Heart left ventricle (tissue), 16 donors: ENCODE results near the gene OR9A4. TPM values are rescaled to one million over a fixed set of nuclear protein-coding genes. Genes with fewer than 3 reads are reported as not detected.

Experiments
- ATAC-seq, 4 donors: fragments of 200-7000 bp; cut with Tn5 transposase; one replicate each; pipeline ENCODE4 v1.9.1; 2020 to 2022; ENCODE audit warnings: moderate library complexity in 4 of 4, mild to moderate bottlenecking in 3 of 4, moderate number of reproducible peaks in 1 of 4
- DNase-seq, 5 donors: peaks; one replicate each; pipeline ENCODE4 v3.0.0-alpha.2; 2020
- H3K27ac ChIP-seq, 12 donors: fragments of 200-600 bp; sonication (generic) in 4 of 12; one replicate each; pipeline versions ENCODE4 v1.5.0 to v1.8.0; 2016 to 2022; ENCODE audit warnings: mild to moderate bottlenecking in 2 of 12
- H3K27me3 ChIP-seq, 9 donors: fragments of 200-600 bp; sonication (generic) in 2 of 9; one replicate each; pipeline versions ENCODE4 v1.5.1 to v1.8.0; 2016 to 2022; ENCODE audit warnings: mild to moderate bottlenecking in 3 of 9
- H3K36me3 ChIP-seq, 9 donors: fragments of 200-600 bp; sonication (generic) in 2 of 9; one replicate each; pipeline versions ENCODE4 v1.5.0 to v1.8.0; 2018 to 2022; ENCODE audit warnings: mild to moderate bottlenecking in 2 of 9
- H3K4me1 ChIP-seq, 12 donors: fragments of 200-600 bp; sonication (generic) in 4 of 12; one replicate each; pipeline versions ENCODE4 v1.5.0 to v1.8.0; 2016 to 2022; ENCODE audit warnings: mild to moderate bottlenecking in 3 of 12
- H3K4me3 ChIP-seq, 12 donors: fragments of 200-600 bp; sonication (generic) in 4 of 12; one replicate each; pipeline versions ENCODE4 v1.5.0 to v1.8.0; 2017 to 2022; ENCODE audit warnings: mild to moderate bottlenecking in 9 of 12, moderate library complexity in 4 of 12
- H3K9me3 ChIP-seq, 12 donors: fragments of 200-600 bp; sonication (generic) in 4 of 12; one replicate each; pipeline versions ENCODE4 v1.5.0 to v1.8.0; 2016 to 2022; ENCODE audit warnings: mild to moderate bottlenecking in 1 of 12
- POLR2A ChIP-seq, 2 donors: fragments of 450-650 bp; IDR thresholded peaks; one replicate each; pipeline ENCODE4 v1.6.1; 2017; ENCODE audit warnings: antibody characterized with exemption in 2 of 2, mild to moderate bottlenecking in 2 of 2, moderate library complexity in 2 of 2
- WGBS, 4 donors: extraction: QIAGEN DNeasy Blood & Tissue Kit in 2 of 4; methylation state at CpG; one replicate each; pipeline versions ENCODE4 v1.1.5 to v1.1.7; 2013 to 2018; 5-methylcytosine and 5-hydroxymethylcytosine counted together
- intact Hi-C, 10 donors: fragments of 100-400 bp; cut with DNase I; formaldehyde crosslinking; loops; one replicate each; pipeline versions ENCODE4 v1.11.1 to v1.14.2; 2022
- polyA plus RNA-seq, 2 donors: library from polyadenylated mRNA; stranded (reverse); fragments of 200-250 nt; gene quantifications; one replicate each; pipeline ENCODE4 v1.2.3, GENCODE V29; 2013
- total RNA-seq, 9 donors: library from RNA; depleted of rRNA in 2 of 9; stranded (reverse); fragments of >200 nt in 2 of 9; fragmentation: NEBNext Ultra II Directional in 3 of 9; extraction: Animal tissue kit (Norgen Biotek cat#: 25700) in 3 of 9; gene quantifications; one replicate each; pipeline versions ENCODE4 v1.1.0 to v1.2.4, GENCODE V29; 2016 to 2023
- TF ChIP-seq, protein P1 (sequence below), 12 donors: fragments of 200-600 bp; sonication (generic) in 4 of 12; IDR thresholded peaks; one replicate each; pipeline versions ENCODE4 v1.5.0 to v1.8.0; 2018 to 2022; ENCODE audit warnings: antibody characterized with exemption in 12 of 12, mild to moderate bottlenecking in 5 of 12
- donor health status: ischemic (EF 13 %, LVEDD 7.1; RV severe dilation, severe dysfunction).
- donor health status: healthy with polysubstance abuse.
- donor health status: DM: no; HTN: yes; CAD: no.
- donor health status: DM: no; HTN: no; CAD: no.
- donor health status: ischemic (EF 25% LVEDD 6.9; RV normal size, moderate dysfunction).
- donor health status: ischemic (EF 25% LVEDD 5.7; RV mildly dilated, moderate dysfunction).
- donor health status: healthy.
- donor health status: DM: yes; HTN: yes; CAD: no.
- donor health status: ischemic (EF 35%, LVEDD 5.7; RV mildly dilated, moderate dysfunction).
- donor health status: nonischemic (EF 11% LVEDD 7.7; RV severe dilation, severe dysfunction).
- donor health status: DM: yes; HTN: yes; CAD: no.
- donor health status: PGD.
- donor health status: ischemic (EF 29% LVEDD 5.4; RV normal size, mild dysfunction).
- donor health status: nonischemic (EF 23%, LVEDD 6.1; RV moderate dilation, normal function).

OR9A4 gene
- total and polyA plus RNA-seq, 11 donors: not detected

DNA sequence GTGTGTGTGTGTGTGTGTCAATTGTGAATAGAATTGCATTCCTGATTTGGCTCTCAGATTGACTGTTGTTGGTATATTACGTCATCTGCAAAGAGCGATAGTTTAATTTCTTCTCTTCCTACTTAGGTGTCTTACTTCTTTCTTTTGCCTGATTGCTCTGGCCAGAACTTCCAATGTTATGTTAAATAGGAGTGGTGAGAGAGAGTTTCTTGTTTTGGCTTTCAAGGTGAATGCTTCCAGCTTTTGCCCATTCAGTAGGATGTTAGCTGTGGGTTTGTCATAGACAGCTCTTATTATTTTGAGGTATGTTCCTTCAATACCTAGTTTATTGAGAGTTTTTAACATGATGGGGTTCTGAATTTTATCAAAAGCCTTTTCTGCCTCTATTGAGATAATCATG, 40.7 kb upstream of the OR9A4 start:
- no peaks in the 10 kb centered on the region for H3K27me3 ChIP-seq
- intact Hi-C loops: no loop called here
- DNase-seq: no peak
- H3K36me3 ChIP-seq: no peaks in the 10 kb centered on the region
- no peaks in the 10 kb centered on the region for H3K4me1 ChIP-seq
- no peak overlapping the region for H3K27ac ChIP-seq
- peaks cover 0 to 29% (median 4%) of the 10 kb centered on the region in 12 donors for H3K9me3 ChIP-seq
- no peak for TF ChIP-seq POLR2A (IDR thresholded peaks at IDR 0.05)
- TF ChIP-seq, protein P1, sequence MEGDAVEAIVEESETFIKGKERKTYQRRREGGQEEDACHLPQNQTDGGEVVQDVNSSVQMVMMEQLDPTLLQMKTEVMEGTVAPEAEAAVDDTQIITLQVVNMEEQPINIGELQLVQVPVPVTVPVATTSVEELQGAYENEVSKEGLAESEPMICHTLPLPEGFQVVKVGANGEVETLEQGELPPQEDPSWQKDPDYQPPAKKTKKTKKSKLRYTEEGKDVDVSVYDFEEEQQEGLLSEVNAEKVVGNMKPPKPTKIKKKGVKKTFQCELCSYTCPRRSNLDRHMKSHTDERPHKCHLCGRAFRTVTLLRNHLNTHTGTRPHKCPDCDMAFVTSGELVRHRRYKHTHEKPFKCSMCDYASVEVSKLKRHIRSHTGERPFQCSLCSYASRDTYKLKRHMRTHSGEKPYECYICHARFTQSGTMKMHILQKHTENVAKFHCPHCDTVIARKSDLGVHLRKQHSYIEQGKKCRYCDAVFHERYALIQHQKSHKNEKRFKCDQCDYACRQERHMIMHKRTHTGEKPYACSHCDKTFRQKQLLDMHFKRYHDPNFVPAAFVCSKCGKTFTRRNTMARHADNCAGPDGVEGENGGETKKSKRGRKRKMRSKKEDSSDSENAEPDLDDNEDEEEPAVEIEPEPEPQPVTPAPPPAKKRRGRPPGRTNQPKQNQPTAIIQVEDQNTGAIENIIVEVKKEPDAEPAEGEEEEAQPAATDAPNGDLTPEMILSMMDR (IDR thresholded peaks at IDR 0.05): no peak
- no peak overlapping the region for H3K4me3 ChIP-seq
- ATAC-seq: no peak
- 79 to 91% (median 83%) methylated on average over 2 of the region's 2 CpGs for WGBS, 4 donors

DNA sequence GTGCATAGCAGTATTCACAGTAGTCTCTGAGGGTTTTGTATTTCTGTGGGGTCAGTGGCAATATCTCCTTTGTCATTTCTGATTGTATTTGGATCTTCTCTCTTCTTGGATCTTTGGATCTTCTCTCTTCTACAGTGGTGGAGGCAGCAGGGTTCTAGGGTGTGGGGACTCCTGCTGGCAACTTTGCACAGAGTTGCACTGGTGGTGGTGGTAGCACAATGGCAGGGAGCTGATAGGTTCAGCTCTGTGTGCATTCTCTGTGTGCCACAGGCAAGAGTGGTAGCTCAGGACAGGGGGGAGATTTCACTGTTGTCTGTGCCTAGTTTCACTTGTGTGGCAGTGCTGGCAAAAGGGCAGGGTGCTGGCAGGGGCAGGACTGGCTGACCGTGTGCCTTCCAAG, 39.8 kb upstream of the OR9A4 start:
- no peak for DNase-seq
- H3K4me3 ChIP-seq: no peak overlapping the region
- 57 to 79% (median 71%) methylated on average over 1 of the region's 1 CpG for WGBS, 4 donors
- peaks cover 0 to 26% (median 1%) of the 10 kb centered on the region in 12 donors for H3K9me3 ChIP-seq
- H3K36me3 ChIP-seq: no peaks in the 10 kb centered on the region
- ATAC-seq: no peak
- TF ChIP-seq, protein P1 (IDR thresholded peaks at IDR 0.05): no peak
- no peak for TF ChIP-seq POLR2A (IDR thresholded peaks at IDR 0.05)
- no peaks in the 10 kb centered on the region for H3K27me3 ChIP-seq
- H3K4me1 ChIP-seq: no peaks in the 10 kb centered on the region
- no peak overlapping the region for H3K27ac ChIP-seq
- intact Hi-C loops: no loop called here

DNA sequence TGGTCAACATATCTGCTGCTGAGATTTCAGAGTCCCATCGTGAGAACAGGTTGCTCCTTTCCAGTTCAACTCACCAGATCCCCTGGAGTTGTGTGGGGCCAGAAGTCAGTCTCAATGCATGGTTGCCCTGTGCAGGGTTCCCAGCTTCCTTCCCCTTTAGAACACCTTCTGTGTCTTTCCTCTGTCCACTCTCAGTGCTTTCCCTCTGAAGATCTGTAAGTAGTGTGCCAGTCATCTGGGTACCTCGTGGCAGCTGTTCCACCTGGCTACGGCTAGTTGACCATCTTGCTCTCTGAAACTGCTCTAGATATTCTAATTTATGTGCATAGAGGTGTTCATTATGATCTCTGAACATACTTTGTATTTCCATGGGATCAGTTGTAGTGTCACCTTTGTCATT, 38.8 kb upstream of the OR9A4 start:
- ATAC-seq (no peak), DNase-seq (no peak)
- Histone ChIP-seq H3K27me3 (no peaks in the 10 kb centered on the region), H3K4me3 (no peak overlapping the region), H3K36me3 (no peaks in the 10 kb centered on the region), H3K4me1 (no peaks in the 10 kb centered on the region), H3K27ac (no peak overlapping the region), H3K9me3 (peaks cover 0 to 22% (median 0%) of the 10 kb centered on the region in 12 donors)
- 85 to 94% (median 86%) methylated on average over 3 of the region's 3 CpGs for WGBS, 4 donors
- intact Hi-C loops: no loop called here
- no peak for TF ChIP-seq POLR2A (IDR thresholded peaks at IDR 0.05)
- TF ChIP-seq, protein P1 (IDR thresholded peaks at IDR 0.05): no peak

DNA sequence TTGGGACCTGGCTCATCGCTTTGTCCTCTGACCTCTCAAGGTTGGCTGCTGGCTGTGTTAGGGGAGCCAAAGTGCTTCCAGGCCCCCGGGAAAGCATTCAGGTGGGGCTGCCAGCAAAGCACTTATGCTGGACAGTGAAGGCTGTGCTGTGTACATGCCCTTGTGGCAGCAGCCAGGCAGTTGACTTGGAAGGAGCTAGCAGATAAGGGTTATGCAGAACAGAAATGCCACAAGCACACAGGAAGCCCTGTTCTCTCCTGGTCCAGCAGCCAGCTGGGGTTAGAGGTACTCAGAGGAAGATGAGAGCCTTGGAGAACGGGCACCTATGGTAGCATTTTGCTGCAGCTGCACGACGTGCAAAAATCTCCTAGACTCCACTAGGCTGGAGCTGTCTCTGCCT, 35.2 kb upstream of the OR9A4 start:
- DNase-seq: no peak
- 55 to 62% (median 60%) methylated on average over 5 of the region's 5 CpGs for WGBS, 4 donors
- no peak overlapping the region for H3K27ac ChIP-seq
- TF ChIP-seq, protein P1 (IDR thresholded peaks at IDR 0.05): no peak
- TF ChIP-seq POLR2A (IDR thresholded peaks at IDR 0.05): no peak
- peak in 1 of 4 donors; percentile 78 for ATAC-seq
- no peaks in the 10 kb centered on the region for H3K27me3 ChIP-seq
- H3K4me3 ChIP-seq: no peak overlapping the region
- no peaks in the 10 kb centered on the region for H3K36me3 ChIP-seq
- intact Hi-C loops: no loop called here
- H3K4me1 ChIP-seq: peaks cover 0 to 8% (median 0%) of the 10 kb centered on the region in 12 donors
- H3K9me3 ChIP-seq: peaks cover 0 to 15% (median 0%) of the 10 kb centered on the region in 12 donors
